Astrocyte of the spinal cord (primary cell): ENCODE measurements around the gene ARHGEF19.
"Not testable (repeated sequence)": the region's sequence is repeated elsewhere in the genome, so short reads cannot be mapped to it uniquely, and the experiment has no call there.

ENCODE experiments used
- DNase-seq: peaks from one replicate; pipeline ENCODE4 v3.0.0; 2011; ENCODE audit warnings: low read depth, low spot score
- H3K4me3 ChIP-seq: 2 replicates; pipeline ENCODE4 v1.5.1; 2011; ENCODE audit warnings: low read depth, mild to moderate bottlenecking, low read length, moderate library complexity
- CTCF ChIP-seq: IDR thresholded peaks from 2 replicates; pipeline ENCODE4 v1.5.1; 2012; ENCODE audit warnings: low read depth, mild to moderate bottlenecking, low read length, inconsistent platforms
- in situ Hi-C: cut with HindIII; loops from 2 replicates; pipeline ENCODE4 v1.10.0; 2017; ENCODE audit warnings: low sequenced_read_pairs

ARHGEF19 gene

DNA sequence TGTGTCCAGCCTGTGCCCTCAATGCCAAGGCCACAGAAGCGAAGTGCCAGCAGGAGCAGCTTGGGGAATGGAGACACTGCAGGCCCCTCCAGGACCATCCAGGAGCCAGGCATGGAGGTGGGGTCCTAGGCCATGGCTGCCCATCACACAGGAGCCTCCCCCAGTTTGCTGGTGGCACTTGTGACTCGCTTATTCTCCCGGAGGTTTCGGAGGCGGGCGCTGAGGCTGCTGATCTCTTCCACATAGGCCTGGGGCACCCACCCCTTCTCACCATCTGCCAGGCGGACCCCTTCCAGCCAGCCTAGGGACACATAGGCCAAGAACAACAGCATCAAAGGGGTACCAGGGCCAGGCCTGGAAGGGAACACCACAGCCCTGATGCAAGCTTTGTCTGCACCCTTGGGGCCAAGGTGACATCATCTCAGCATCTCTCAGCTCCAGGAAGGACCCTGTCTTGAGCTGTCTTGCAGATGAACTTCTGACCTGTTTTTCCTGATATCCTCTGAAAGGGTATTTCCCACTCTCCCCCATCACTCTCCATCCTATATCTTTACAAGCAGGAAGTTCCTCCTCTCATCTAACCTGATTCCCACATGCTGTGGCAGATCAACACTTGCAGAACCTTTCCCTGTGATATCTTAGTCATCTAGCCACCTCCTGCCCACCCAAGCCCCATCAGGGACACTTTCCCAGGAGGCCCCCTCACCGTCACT, 13.9 kb downstream of the ARHGEF19 start:
- TF ChIP-seq CTCF = no peak
- no peak for DNase-seq
- no peak overlapping the region for H3K4me3 ChIP-seq
- in situ Hi-C loops = no loop called here

- no peak for TF ChIP-seq CTCF
- no peak for DNase-seq
- H3K4me3 ChIP-seq = no peak overlapping the region
- in situ Hi-C loops = no loop called here
These were observed 15.6 kb downstream of the ARHGEF19 start for GRCh38 chr1:16196874-16197273.

DNA sequence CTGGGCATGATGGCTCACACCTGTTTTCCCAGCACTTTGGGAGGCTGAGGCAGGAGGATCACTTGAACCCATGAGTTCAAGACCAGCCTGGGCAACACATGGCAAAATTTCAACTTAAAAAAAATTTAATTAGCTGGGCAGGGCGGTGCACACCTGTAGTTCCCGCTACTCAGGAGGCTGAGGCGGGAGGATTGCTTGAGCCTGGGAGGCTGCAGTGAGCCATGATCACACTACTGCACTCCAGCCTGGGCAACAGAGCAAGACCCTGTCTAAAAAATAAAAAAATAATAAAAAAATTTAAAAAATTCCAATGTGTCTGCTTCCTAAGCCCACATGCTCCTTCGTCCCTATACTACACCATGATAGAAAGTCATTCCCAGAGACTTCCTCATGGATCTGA, 16.3 kb downstream of the ARHGEF19 start:
- in situ Hi-C loops, H3K4me3 ChIP-seq, DNase-seq: not testable (repeated sequence)

DNA sequence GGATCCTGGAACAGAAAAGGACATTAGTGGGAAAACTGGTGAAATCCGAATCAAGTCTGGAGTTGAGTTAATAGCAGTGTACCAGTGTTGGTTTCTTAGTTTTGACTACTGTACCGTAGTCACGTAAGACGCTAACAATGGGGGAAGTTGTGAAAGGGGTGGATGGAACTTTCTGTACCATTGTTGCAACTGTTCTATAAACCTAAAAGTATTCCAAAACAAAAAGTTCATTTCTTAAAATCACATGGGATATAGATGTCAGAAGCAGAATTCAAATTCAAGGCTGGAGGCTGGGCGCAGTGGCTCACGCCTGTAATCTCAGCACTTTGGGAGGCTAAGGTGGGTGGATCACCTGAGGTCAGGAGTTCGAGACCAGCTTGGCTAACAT, 16.9 kb downstream of the ARHGEF19 start:
- no peak for TF ChIP-seq CTCF
- DNase-seq = no peak
- in situ Hi-C loops = no loop called here
- H3K4me3 ChIP-seq = no peak overlapping the region

DNA sequence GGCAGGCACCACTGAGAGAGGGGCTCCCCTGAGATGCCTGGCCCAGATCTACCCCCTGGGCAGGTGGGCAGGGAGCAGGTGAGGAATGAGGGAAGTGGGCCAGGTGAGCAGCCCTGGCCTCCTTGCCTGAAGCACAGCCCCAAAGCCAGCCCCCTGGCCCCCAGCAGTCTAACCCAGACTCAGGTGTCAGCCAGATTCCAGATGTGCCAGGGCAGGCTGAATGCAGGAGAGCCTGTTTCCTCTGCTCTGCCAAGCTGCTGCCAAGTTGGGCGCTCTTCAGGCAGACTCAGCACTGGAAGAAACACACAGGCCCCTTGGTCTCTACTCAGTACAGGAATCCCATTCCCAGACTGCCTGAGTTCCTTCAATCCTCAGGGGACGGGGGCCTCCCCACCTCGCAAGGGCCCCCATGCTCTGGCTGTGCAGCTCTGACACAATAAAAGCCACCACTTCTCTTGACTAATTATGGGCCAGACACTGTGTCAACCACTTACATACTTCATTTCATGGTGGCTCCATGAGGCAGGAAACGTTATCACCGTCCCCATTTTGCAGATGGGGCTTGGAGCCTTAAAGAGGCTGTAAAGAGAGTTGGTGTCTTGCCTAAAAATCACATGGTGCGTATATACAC, 20.4 kb downstream of the ARHGEF19 start:
- in situ Hi-C loops = no loop called here
- no peak for DNase-seq
- TF ChIP-seq CTCF = no peak
- H3K4me3 ChIP-seq = no peak overlapping the region

GRCh38 chr1:16191309-16191708, 21.1 kb downstream of the ARHGEF19 start:
- H3K4me3 ChIP-seq = no peak overlapping the region
- no peak for DNase-seq
- no peak for TF ChIP-seq CTCF
- in situ Hi-C loops = no loop called here

DNA sequence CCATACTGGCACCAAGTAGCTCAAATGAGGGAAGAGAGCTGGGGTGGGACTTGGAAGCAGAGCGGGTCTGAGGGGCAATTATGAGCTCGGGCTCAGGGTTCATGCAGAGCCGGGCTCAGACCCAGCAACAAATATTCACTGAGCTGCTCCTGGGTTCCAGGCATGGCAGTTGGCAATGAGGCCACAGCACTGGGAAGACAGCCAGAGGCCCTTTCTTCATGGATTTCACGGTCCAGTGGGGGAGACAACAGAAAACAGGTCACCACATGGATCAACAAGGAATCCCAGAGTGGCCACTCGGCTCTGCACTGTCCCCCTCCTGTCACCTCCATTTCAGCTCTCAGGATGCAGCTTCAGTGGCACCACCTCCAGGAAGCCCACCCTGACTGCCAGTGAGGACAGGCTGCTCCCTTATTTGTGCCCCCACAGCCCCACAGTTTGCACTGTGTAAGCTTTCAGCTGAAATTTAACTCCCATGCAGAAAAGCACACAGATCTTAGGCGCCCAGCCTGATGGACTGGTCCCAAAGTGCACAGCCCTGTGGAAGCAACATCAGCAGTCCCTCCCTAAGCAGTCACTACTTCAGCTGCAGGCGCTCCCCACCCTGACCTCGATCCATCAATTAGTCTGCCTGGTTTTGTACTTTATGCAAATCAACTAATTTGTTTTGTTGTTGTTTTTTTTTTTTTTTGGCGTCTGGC, 22.4 kb downstream of the ARHGEF19 start:
- in situ Hi-C loops = no loop called here
- no peak for TF ChIP-seq CTCF
- no peak for DNase-seq
- H3K4me3 ChIP-seq = no peak overlapping the region
